Measurements from ENCODE around the gene PLXNA2. TPM values are rescaled to one million over a fixed set of nuclear protein-coding genes. Genes with fewer than 3 reads are reported as not detected.

Gene PLXNA2
- total and polyA plus RNA-seq, 2 of the 8 experiments (the other 6 are each of a cell fraction or from before 2014, with no cell fraction given), result 0.33 to 1.5 TPM

- FAIRE-seq (no peak), DNase-seq (ENCODE audit: low read depth in 1 of 2, low spot score in 2 of 2) (no peak)
- Histone ChIP-seq H3K23me2 (ENCODE audit: low read depth, low read length) (no peaks in the 10 kb centered on the region), H3K4me3 (ENCODE audit: extremely low read depth in 1 of 4, insufficient read depth in 2 of 4, low read depth in 3 of 4, low read length in 4 of 4) (no peak overlapping the region), H4K5ac (ENCODE audit: insufficient read length, low read depth, low read length) (no peak overlapping the region), H3K36me3 (ENCODE audit: control insufficient read depth in 2 of 4, insufficient read depth in 4 of 4, low read length in 3 of 4) (no peaks in the 10 kb centered on the region), H2AK5ac (ENCODE audit: low read depth, low read length) (no peak overlapping the region), H2AFZ (ENCODE audit: low read length) (no peak overlapping the region), H2BK12ac (ENCODE audit: low read depth, low read length) (no peak overlapping the region), H3K9me3 (ENCODE audit: insufficient read depth in 2 of 2, low read depth in 1 of 2, low read length in 1 of 2) (no peaks in the 10 kb centered on the region), H3K27me3 (replicated peaks in 1 of 4; ENCODE audit: control insufficient read depth in 3 of 4, extremely low read depth in 1 of 4, insufficient read depth in 3 of 4, low read length in 3 of 4) (no peaks in the 10 kb centered on the region; a peak in 1 of 7 replicates), H3K79me1 (ENCODE audit: low read depth, low read length) (no peaks in the 10 kb centered on the region), H3K18ac (ENCODE audit: extremely low read depth, low read length) (no peak overlapping the region), H3K79me2 (ENCODE audit: control insufficient read depth in 1 of 2, insufficient read depth in 2 of 2, low read length in 2 of 2) (no peaks in the 10 kb centered on the region), H4K8ac (ENCODE audit: extremely low read depth, insufficient read depth, low read length) (no peak overlapping the region), H3K23ac (ENCODE audit: insufficient read length) (no peak overlapping the region), H3K4me2 (ENCODE audit: insufficient read depth in 1 of 2, low read depth in 2 of 2, low read length in 2 of 2) (no peak overlapping the region), H3K14ac (ENCODE audit: insufficient read length) (no peak overlapping the region), H4K20me1 (replicated peaks in 1 of 2; ENCODE audit: control insufficient read depth in 1 of 2, insufficient read depth in 2 of 2, low read length in 2 of 2) (no peaks in the 10 kb centered on the region), H4K91ac (replicated peaks; ENCODE audit: insufficient read length, low read length) (no peak overlapping the region), H3K4ac (replicated peaks; ENCODE audit: insufficient read length, low read depth, low read length) (no peak overlapping the region), H3K56ac (replicated peaks; ENCODE audit: insufficient read length, low read depth, low read length) (no peak overlapping the region), H2BK20ac (ENCODE audit: low read length) (no peak overlapping the region), H3K4me1 (replicated peaks in 1 of 4; ENCODE audit: control insufficient read depth in 3 of 4, insufficient read depth in 4 of 4, low read length in 3 of 4) (peaks cover 0 to 10% (median 4%) of the 10 kb centered on the region in 4 experiments; a peak in 3 of 7 replicates), H3K9ac (replicated peaks in 1 of 4; ENCODE audit: extremely low read depth in 1 of 4, low read depth in 3 of 4, low read length in 3 of 4) (no peak overlapping the region), H2BK15ac (ENCODE audit: low read length) (no peak overlapping the region), H2BK5ac (ENCODE audit: low read depth, low read length) (no peak overlapping the region), H3K27ac (ENCODE audit: low read depth, low read length) (no peak overlapping the region), H2BK120ac (replicated peaks; ENCODE audit: low read depth, low read length) (no peak overlapping the region)
- CTCF ChIA-PET (ENCODE audit: partially characterized antibody), result interaction anchor here (0.9 to 1.5 kb wide), 4 partner anchors 10 to 184 kb away, joined by 3 to 6 read pairs (median 4); no protein-coding TSS in a partner anchor
- POLR2A ChIA-PET (ENCODE audit: partially characterized antibody), result no interaction called here
- WGBS, 2 experiments (ENCODE audit: extremely low coverage in 1 of 2, insufficient coverage in 1 of 2, insufficient read length in 1 of 2, insufficient replicate concordance in 2 of 2, low coverage in 1 of 2, low lambda C conversion rate in 2 of 2, missing lambda C conversion rate in 1 of 2), result 80% methylated on average over 3 of the region's 3 CpGs; no CpG with 5 or more reads in 1 of the 2 experiments
- TF ChIP-seq NANOG (IDR thresholded peaks at IDR 0.05; ENCODE audit: insufficient read depth, low read depth, low read length, poor library complexity, severe bottlenecking) (no peak), CHD2 (IDR thresholded peaks at IDR 0.05; ENCODE audit: low read length) (no peak), SUZ12 (IDR thresholded peaks at IDR 0.05; ENCODE audit: low read length) (no peak), TAF7 (optimal IDR thresholded peaks at IDR 0.05; ENCODE audit: borderline replicate concordance, low read depth, low read length) (no peak), YY1 (IDR thresholded peaks at IDR 0.05; ENCODE audit: low read depth, low read length) (no peak), BCL11A (IDR thresholded peaks at IDR 0.05; ENCODE audit: low read depth in 2 of 2, low read length in 2 of 2) (no peak), KDM5A (IDR thresholded peaks at IDR 0.05; ENCODE audit: low read length) (no peak)
These were observed 32.7 kb upstream of the PLXNA2 start for GRCh38 chr1:208276757-208277435.
